ENCODE data around the gene MNT.
A peak's percentile ranks its signal among the peaks of the same experiment; 100 is the strongest.

MNT gene

DNA sequence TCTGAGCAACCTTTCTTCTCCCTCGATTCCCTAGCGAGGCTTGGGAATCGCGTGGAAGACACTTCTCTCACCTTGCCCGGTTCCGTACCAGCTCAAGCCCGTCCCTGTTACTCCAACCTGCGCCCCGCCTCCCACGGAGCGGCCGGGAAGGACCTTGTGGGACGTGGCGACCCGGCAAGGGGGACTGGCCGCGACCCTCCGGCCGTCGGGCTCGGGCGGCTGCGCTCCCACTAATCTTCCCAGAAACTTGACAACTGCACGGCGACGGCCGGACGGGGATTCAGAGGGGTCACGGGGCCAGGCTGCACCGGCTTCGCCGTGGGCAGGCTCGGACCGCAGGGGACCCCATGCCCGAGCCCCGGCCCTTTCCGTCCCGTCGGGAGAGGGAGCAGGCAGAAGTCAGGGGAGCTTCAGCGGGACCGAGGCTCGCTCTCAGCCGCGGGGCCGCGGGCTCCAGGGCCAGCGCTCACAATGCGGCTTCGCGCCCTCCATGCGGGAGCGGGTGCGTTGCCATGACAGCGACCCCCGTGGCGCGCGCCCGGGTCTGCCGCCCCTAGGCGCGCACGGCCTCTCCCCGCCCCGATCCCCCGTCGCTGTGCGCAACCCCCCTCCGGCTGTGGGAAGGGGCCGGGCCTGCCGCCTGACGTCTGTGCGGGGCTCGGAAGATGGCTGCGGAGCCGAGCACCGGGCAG lies 63.9 kb downstream of the MNT start, which contains the start of gene SGSM2:
SGSM2 (plus strand) TSS at position 650 of the 692 bp plus-strand sequence. CDS start 188 bp downstream, outside the sequence.
- TF ChIP-seq, protein P1, sequence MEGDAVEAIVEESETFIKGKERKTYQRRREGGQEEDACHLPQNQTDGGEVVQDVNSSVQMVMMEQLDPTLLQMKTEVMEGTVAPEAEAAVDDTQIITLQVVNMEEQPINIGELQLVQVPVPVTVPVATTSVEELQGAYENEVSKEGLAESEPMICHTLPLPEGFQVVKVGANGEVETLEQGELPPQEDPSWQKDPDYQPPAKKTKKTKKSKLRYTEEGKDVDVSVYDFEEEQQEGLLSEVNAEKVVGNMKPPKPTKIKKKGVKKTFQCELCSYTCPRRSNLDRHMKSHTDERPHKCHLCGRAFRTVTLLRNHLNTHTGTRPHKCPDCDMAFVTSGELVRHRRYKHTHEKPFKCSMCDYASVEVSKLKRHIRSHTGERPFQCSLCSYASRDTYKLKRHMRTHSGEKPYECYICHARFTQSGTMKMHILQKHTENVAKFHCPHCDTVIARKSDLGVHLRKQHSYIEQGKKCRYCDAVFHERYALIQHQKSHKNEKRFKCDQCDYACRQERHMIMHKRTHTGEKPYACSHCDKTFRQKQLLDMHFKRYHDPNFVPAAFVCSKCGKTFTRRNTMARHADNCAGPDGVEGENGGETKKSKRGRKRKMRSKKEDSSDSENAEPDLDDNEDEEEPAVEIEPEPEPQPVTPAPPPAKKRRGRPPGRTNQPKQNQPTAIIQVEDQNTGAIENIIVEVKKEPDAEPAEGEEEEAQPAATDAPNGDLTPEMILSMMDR (IDR thresholded peaks at IDR 0.05; ENCODE audit: low read depth, low read length) = no peak
- peak; percentile 41 for DNase-seq (ENCODE audit: low read depth, low spot score)
- H3K4me3 ChIP-seq (ENCODE audit: low read depth, low read length) = peak within 1 kb of the TSS; percentile 74
- in situ Hi-C loops (cut with HindIII; ENCODE audit: low sequenced_read_pairs) = no loop called here

DNA sequence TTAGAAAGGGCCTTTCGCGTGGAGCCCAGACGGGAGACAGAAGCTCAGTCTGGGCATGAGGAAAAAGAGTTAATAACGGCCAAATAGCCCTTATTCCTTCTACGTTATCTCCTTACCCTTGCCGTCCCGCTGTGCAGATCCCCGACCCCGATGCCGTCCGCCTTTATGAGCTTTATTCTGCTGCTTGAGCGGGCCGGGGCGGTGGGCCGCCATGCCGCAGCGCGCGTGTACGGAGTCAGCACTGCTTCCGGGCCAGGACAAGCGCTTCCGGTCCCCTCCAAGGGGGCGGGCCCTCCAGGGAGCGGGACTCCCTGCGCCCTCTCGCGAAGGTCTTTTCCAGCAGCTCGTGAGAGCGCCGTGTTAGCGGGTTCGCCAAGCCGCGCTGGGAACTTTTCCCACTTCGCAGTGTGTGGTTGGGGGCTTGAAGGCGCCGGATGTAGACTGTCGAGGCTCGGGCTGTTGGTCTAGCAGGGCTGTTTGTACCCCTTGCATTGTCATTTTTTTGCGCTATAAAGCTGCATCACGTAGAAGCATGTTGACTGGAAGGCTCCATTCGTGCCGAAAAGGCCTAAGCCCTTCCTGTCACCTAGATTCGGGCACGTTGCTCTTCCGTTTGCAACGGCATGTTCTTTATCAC lies 64.5 kb downstream of the MNT start, which contains the start of gene TSR1:
TSR1 (minus strand) TSS at position 243 of the 637 bp plus-strand sequence; CDS start at position 213, 30 bp downstream.
- H3K4me3 ChIP-seq (ENCODE audit: low read depth, low read length) = peak within 1 kb of the TSS; percentile 74
- TF ChIP-seq, protein P1 (IDR thresholded peaks at IDR 0.05; ENCODE audit: low read depth, low read length) = peak; percentile 19
- peak; percentile 91 for DNase-seq (ENCODE audit: low read depth, low spot score)
- in situ Hi-C loops (cut with HindIII; ENCODE audit: low sequenced_read_pairs) = no loop called here

DNA sequence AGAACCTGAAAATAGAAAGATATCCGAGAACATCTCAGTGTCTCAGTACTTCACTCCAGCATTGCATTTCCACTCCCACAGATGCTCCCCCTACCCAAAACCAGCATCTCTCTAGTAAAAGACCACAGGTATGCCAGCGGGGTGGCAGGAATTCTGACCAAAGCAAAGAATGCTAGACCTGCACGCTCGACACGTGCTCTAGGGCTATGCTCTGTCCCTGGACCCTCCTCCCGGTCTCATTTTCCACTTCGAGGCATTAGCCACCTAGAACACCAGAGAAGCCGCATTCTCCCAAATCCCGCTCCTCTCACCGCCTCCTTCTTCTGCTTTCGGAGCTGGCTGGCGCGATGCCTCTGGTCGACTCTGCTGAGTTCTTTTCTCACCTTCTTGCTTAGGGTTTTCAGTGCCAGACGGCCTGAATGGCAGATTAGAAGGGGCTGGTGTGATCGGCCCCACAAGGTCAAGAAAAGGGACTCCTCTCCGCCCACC lies 65.1 kb downstream of the MNT start:
- DNase-seq (ENCODE audit: low read depth, low spot score) = no peak
- peak overlapping the region; percentile 74 for H3K4me3 ChIP-seq (ENCODE audit: low read depth, low read length)
- TF ChIP-seq, protein P1 (IDR thresholded peaks at IDR 0.05; ENCODE audit: low read depth, low read length) = no peak
- in situ Hi-C loops (cut with HindIII; ENCODE audit: low sequenced_read_pairs) = no loop called here
